IPS DF 4.7 (cell line): ENCODE data around the gene CR2.
"Not testable (repeated sequence)": the region's sequence is repeated elsewhere in the genome, so short reads cannot be mapped to it uniquely, and the experiment has no call there.

Source experiments
- DNase-seq: peaks from one replicate; pipeline ENCODE4 v3.0.0-alpha.2; 2013; ENCODE audit warnings: low spot score; ENCODE audit errors: extremely low read depth

CR2 gene

GRCh38 chr1:207454046-207454964, at the start of gene CR2:
Gene CR2, plus strand, starts transcription at chr1:207454328. Its CDS starts 91 bp downstream, at chr1:207454419.
- peak; percentile 19 for DNase-seq

- DNase-seq, result no peak
Measured at GRCh38 chr1:207404849-207405525, 49.1 kb upstream of the CR2 start.

- no peak for DNase-seq
Measured at GRCh38 chr1:207405814-207406213, 48.3 kb upstream of the CR2 start.

- DNase-seq, result no peak
Measured at GRCh38 chr1:207407655-207408260, 46.4 kb upstream of the CR2 start.

GRCh38 chr1:207412845-207413244, 41.3 kb upstream of the CR2 start:
- DNase-seq, result no peak

GRCh38 chr1:207414606-207415108, 39.5 kb upstream of the CR2 start:
- DNase-seq, result no peak

- no peak for DNase-seq
Measured at GRCh38 chr1:207417076-207417475, 37.1 kb upstream of the CR2 start.

GRCh38 chr1:207418351-207418750, 35.8 kb upstream of the CR2 start:
- DNase-seq, result no peak

GRCh38 chr1:207420109-207420508, 34.0 kb upstream of the CR2 start:
- no peak for DNase-seq

GRCh38 chr1:207421078-207421477, 33.0 kb upstream of the CR2 start:
- no peak for DNase-seq

- DNase-seq, result no peak
Measured at GRCh38 chr1:207423560-207424292, 30.4 kb upstream of the CR2 start.

GRCh38 chr1:207424570-207425131, 29.5 kb upstream of the CR2 start:
- no peak for DNase-seq

GRCh38 chr1:207427832-207428585, 26.1 kb upstream of the CR2 start:
- no peak for DNase-seq

GRCh38 chr1:207428783-207429182, 25.3 kb upstream of the CR2 start:
- no peak for DNase-seq

- DNase-seq, result no peak
Measured at GRCh38 chr1:207429963-207430362, 24.2 kb upstream of the CR2 start.

- DNase-seq, result no peak
Measured at GRCh38 chr1:207430602-207431001, 23.5 kb upstream of the CR2 start.

- no peak for DNase-seq
Measured at GRCh38 chr1:207431508-207431907, 22.6 kb upstream of the CR2 start.

GRCh38 chr1:207433435-207433834, 20.7 kb upstream of the CR2 start:
- no peak for DNase-seq

- DNase-seq, result not testable (repeated sequence)
Measured at GRCh38 chr1:207436746-207437145, 17.4 kb upstream of the CR2 start.

GRCh38 chr1:207440626-207441025, 13.5 kb upstream of the CR2 start:
- no peak for DNase-seq
